Esophagus muscularis mucosa (tissue), 4 donors: ENCODE measurements around the gene ZNF580. TPM values are rescaled to one million over a fixed set of nuclear protein-coding genes. Genes with fewer than 3 reads are reported as not detected.

Experiments
- DNase-seq: peaks from one replicate; pipeline ENCODE4 v3.0.0-alpha.2; 2017; ENCODE audit errors: extremely low spot score
- H3K27ac ChIP-seq, 4 donors: fragments of 200-600 bp; sonication (generic); replicated peaks in 1 of 4; 1 replicate in 3 of 4; 2 replicates in 1 of 4; pipeline ENCODE4 v1.5.1; 2016 to 2019; ENCODE audit warnings: mild to moderate bottlenecking in 1 of 4
- H3K27me3 ChIP-seq, 4 donors: fragments of 200-600 bp; sonication (generic); one replicate each; pipeline versions ENCODE4 v1.5.1 to v1.6.0; 2016 to 2019
- H3K36me3 ChIP-seq, 4 donors: fragments of 200-600 bp; sonication (generic); one replicate each; pipeline ENCODE4 v1.5.1; 2016 to 2019
- H3K4me1 ChIP-seq, 4 donors: fragments of 200-600 bp; sonication (generic); one replicate each; pipeline ENCODE4 v1.5.1; 2016 to 2019
- H3K4me3 ChIP-seq, 4 donors: fragments of 200-600 bp; sonication (generic); 1 replicate in 2 of 4; 2 replicates in 2 of 4; pipeline ENCODE4 v1.5.1; 2016 to 2019; ENCODE audit warnings: mild to moderate bottlenecking in 4 of 4, moderate library complexity in 1 of 4
- H3K9me3 ChIP-seq, 4 donors: fragments of 200-600 bp; sonication (generic); 1 replicate in 3 of 4; 2 replicates in 1 of 4; pipeline ENCODE4 v1.5.1; 2016 to 2019
- EP300 ChIP-seq: sonication (generic); formaldehyde crosslinking; IDR thresholded peaks from one replicate; pipeline ENCODE4 v1.6.1; 2017; ENCODE audit warnings: antibody characterized with exemption
- POLR2A ChIP-seq: fragments of 450-650 bp; IDR thresholded peaks from one replicate; pipeline ENCODE4 v1.6.1; 2017; ENCODE audit warnings: antibody characterized with exemption, moderate library complexity, mild to moderate bottlenecking, low read depth
- POLR2AphosphoS5 ChIP-seq, 2 donors: sonication (generic); formaldehyde crosslinking; IDR thresholded peaks; one replicate each; pipeline ENCODE4 v1.6.1; 2017; ENCODE audit warnings: antibody characterized with exemption in 2 of 2
- WGBS: methylation state at CpG from one replicate; pipeline ENCODE4 v1.1.5; 2018; 5-methylcytosine and 5-hydroxymethylcytosine counted together
- intact Hi-C: fragments of 100-400 bp; cut with DNase I; formaldehyde crosslinking; loops from one replicate; pipeline ENCODE4 v1.15.1; 2023
- total RNA-seq, 4 donors: library from RNA; depleted of rRNA; stranded (reverse); fragments of >200 nt; gene quantifications; one replicate each; pipeline versions ENCODE4 v1.1.0 to v1.2.1, GENCODE V29; 2016
- TF ChIP-seq, protein P1 (sequence below), 3 experiments: fragments of 200-600 bp in 2 of 3; fragments of 450-650 bp in 1 of 3; sonication (generic) in 2 of 3; IDR thresholded peaks; one replicate each; pipeline ENCODE4 v1.5.1; 2017 to 2019; ENCODE audit warnings: antibody characterized with exemption in 3 of 3, mild to moderate bottlenecking in 2 of 3, moderate library complexity in 1 of 3

The ZNF580 gene
- total RNA-seq, 4 donors from 2014 or later: 38.3 to 66.8 (median 43.1) TPM

DNA sequence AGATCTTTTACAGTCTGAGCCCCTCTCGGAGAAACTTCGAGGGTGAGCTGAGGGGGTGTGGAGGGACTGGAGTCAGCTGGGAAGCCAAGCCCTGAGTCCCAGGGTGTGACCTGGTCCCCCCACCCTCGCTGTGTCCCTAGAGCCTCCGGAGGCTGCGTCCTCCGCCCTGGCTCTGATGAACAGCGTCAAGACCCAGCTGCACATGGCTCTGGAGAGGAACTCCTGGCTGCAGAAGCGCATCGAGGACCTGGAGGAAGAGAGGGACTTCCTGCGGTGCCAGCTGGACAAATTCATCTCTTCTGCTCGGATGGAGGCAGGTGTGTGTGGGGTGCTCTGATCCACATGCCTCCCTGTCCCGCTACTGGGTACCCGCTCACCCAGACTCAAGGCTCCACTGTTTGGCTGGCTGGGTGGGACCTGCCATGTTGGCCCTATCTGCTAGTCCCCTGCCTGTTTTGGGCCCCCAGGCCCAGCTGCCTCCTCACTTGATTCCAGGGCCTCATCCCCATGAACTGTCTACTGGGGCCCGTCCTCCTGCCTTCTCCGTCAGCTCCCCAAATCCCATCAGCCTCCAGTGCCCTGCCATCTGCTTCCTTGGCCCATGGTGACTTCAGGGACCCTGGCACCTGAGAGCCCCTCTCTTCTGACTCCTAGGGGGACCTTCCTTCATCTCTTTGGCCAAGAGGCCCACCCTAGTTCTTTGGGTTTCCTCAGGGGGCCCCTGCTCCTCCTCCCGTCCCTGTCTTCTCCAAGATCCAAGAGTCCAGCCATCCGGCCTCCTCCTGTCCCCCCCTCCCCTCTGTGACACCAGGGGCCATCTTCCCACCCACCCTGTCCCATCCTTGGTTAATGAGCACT is 8.7 kb downstream of the ZNF580 start:
- Histone ChIP-seq H3K27me3 (no peaks in the 10 kb centered on the region), H3K27ac (peak overlapping the region; percentile 83 to 94 (median 86)), H3K4me3 (peak overlapping the region; percentile 74 to 97 (median 86)), H3K9me3 (no peaks in the 10 kb centered on the region), H3K4me1 (peaks cover 34 to 64% (median 55%) of the 10 kb centered on the region in 4 donors), H3K36me3 (peaks cover 0 to 42% (median 19%) of the 10 kb centered on the region in 4 donors)
- intact Hi-C loops: loop anchor here (10.0 kb wide), 1 partner anchor 535 kb away; the partner anchor contains the start of gene PPP1R12C
- TF ChIP-seq EP300: no peak
- TF ChIP-seq POLR2A: no peak
- TF ChIP-seq, protein P1, sequence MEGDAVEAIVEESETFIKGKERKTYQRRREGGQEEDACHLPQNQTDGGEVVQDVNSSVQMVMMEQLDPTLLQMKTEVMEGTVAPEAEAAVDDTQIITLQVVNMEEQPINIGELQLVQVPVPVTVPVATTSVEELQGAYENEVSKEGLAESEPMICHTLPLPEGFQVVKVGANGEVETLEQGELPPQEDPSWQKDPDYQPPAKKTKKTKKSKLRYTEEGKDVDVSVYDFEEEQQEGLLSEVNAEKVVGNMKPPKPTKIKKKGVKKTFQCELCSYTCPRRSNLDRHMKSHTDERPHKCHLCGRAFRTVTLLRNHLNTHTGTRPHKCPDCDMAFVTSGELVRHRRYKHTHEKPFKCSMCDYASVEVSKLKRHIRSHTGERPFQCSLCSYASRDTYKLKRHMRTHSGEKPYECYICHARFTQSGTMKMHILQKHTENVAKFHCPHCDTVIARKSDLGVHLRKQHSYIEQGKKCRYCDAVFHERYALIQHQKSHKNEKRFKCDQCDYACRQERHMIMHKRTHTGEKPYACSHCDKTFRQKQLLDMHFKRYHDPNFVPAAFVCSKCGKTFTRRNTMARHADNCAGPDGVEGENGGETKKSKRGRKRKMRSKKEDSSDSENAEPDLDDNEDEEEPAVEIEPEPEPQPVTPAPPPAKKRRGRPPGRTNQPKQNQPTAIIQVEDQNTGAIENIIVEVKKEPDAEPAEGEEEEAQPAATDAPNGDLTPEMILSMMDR (IDR thresholded peaks at IDR 0.05): no peak
- TF ChIP-seq POLR2AphosphoS5 (IDR thresholded peaks at IDR 0.05): no peak
- 77% methylated on average over 17 of the region's 17 CpGs for WGBS
- DNase-seq: no peak

DNA sequence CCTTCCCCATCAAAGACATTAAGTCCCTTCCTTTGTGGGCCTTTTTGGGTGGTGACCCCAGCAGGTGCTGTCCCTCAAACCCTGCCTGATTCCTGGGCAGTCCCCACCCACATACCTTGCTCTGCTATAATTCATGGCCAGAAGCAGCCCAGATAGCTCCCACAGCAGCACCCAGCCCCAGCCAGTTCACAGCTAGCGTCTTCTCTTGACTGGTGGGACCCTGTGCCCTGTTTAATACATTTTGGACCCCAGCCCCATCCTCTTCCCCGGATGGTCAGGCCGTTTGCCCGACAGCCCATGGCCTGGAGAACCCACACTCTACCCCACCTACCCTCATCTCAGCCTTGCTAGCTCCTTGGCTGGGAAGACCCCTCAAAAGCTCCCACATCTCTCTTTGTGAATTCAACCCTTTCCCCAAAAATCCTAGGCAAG is 9.3 kb downstream of the ZNF580 start:
- no peak overlapping the region for H3K27ac ChIP-seq
- no peak for DNase-seq
- H3K27me3 ChIP-seq: no peaks in the 10 kb centered on the region
- no peak overlapping the region for H3K4me3 ChIP-seq
- peaks cover 0 to 36% (median 13%) of the 10 kb centered on the region in 4 donors for H3K36me3 ChIP-seq
- 90% methylated on average over 4 of the region's 4 CpGs for WGBS
- H3K4me1 ChIP-seq: peaks cover 30 to 58% (median 49%) of the 10 kb centered on the region in 4 donors
- intact Hi-C loops: loop anchor here (10.0 kb wide), 1 partner anchor 535 kb away; the partner anchor contains the start of gene PPP1R12C
- no peak for TF ChIP-seq EP300
- TF ChIP-seq POLR2A: no peak
- TF ChIP-seq POLR2AphosphoS5 (IDR thresholded peaks at IDR 0.05): no peak
- TF ChIP-seq, protein P1 (IDR thresholded peaks at IDR 0.05): no peak
- no peaks in the 10 kb centered on the region for H3K9me3 ChIP-seq

DNA sequence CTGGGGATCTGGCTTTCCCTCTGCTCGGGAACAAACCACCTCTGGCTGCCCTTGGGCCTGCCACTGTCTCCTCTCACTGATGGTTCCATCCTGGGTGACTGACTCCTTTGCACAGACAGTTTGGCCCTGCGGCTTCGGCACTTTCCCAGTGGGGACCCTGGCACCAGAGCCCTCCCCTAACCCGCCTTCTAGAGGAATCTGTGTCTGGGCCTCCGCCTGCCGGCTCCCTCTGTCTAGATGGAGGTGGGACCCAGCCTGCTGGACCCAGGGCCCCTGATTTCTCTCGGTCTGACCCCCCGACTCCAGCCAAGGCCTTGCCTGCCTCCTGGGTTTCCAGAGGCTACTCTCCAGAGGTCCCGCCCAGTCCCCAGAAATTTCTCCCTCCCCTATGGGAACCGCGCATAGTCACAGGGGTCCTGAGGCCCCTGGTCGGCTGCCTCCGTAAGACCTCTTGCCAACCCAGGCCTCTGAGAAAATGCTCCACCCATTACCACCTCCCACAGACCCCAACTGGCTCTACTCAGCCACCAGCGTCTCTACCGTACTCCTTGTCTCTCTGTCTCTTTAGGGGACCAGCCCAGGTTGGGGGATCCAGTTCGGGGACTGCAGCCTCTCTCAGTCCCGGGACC is 9.9 kb downstream of the ZNF580 start:
- peaks cover 0 to 30% (median 8%) of the 10 kb centered on the region in 4 donors for H3K36me3 ChIP-seq

DNA sequence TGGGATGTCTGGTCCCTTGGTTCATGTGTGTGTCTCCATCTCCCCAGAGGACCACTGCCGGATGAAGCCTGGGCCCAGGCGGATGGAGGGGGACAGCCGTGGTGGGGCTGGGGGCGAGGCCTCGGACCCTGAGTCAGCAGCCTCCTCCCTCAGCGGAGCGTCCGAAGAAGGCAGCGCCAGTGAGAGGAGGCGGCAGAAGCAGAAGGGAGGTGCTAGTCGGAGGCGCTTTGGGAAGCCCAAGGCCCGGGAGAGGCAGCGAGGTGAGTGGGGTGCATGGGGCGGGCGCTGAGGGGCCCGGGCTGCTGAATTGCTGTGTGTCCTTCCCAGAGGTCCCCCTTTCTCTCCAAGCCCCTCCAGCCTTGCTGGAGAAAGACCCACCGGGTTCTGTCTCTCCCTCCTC is 10.4 kb downstream of the ZNF580 start:
- H3K9me3 ChIP-seq: no peaks in the 10 kb centered on the region
- H3K36me3 ChIP-seq: peaks cover 0 to 26% (median 8%) of the 10 kb centered on the region in 4 donors
- no peak for TF ChIP-seq POLR2AphosphoS5 (IDR thresholded peaks at IDR 0.05)
- no peak for TF ChIP-seq EP300
- TF ChIP-seq POLR2A: no peak
- TF ChIP-seq, protein P1 (IDR thresholded peaks at IDR 0.05): no peak
- peaks cover 37 to 62% (median 51%) of the 10 kb centered on the region in 4 donors for H3K4me1 ChIP-seq
- no peak overlapping the region for H3K27ac ChIP-seq
- intact Hi-C loops: loop anchor here (10.0 kb wide), 1 partner anchor 536 kb away; the partner anchor contains the start of gene PPP1R12C
- WGBS: 85% methylated on average over 17 of the region's 18 CpGs
- no peaks in the 10 kb centered on the region for H3K27me3 ChIP-seq
- H3K4me3 ChIP-seq: no peak overlapping the region
- DNase-seq: no peak

More for the DNA sequence above, 9.9 kb downstream of the ZNF580 start:
- WGBS: 93% methylated on average over 13 of the region's 17 CpGs
- no peaks in the 10 kb centered on the region for H3K9me3 ChIP-seq
- H3K4me3 ChIP-seq: no peak overlapping the region
- no peak for DNase-seq
- peaks cover 31 to 56% (median 47%) of the 10 kb centered on the region in 4 donors for H3K4me1 ChIP-seq
- H3K27me3 ChIP-seq: no peaks in the 10 kb centered on the region
- H3K27ac ChIP-seq: no peak overlapping the region
- intact Hi-C loops: loop anchor here (10.0 kb wide), 1 partner anchor 536 kb away; the partner anchor contains the start of gene PPP1R12C
- TF ChIP-seq POLR2AphosphoS5 (IDR thresholded peaks at IDR 0.05): no peak
- TF ChIP-seq, protein P1 (IDR thresholded peaks at IDR 0.05): no peak
- no peak for TF ChIP-seq EP300
- no peak for TF ChIP-seq POLR2A
